Fibroblast of upper back skin (primary cell): ENCODE results near the gene PAXIP1.

Experiments
- DNase-seq: peaks from one replicate; pipeline ENCODE4 v3.0.0-alpha.2; 2013

Gene PAXIP1

DNA sequence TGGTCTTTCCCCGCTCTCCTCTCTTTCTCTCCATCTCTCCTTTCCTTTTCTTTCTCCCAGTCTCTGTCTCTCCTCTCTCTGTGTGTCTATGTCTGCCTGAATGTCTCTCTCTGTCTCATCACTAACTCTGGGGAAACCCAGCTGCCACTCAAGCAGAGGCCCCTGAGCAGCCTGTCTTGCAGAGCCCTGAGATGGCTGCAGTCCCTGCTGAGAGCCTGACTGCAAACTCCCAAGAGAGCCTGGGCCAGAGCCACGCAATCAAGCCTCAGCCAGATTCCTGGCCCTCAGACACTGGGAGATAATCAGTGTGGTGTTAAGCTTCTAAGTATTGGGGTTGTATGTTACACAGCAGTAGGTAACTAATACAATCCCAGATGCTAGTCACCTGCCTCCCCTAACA, 91.5 kb downstream of the PAXIP1 start:
- no peak for DNase-seq

DNA sequence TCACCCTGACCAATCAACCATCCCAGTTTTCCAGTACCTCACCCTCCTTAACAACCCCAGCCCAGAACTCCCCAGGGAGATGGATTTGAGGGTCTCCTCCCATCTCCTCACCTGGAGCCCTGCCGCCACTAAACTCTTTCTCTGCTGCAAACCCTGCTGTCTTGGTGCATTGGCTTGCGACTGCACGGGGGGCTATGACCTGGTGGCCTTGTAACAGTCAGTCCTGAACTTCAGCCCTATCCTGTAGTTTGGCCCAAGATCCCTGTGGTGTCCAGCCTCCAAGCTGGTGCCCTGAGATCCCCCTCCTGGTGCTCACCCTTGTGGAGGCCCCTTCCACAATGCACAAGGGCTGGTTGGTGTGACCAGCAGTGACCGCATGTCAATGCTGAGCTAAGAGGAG, 91.9 kb downstream of the PAXIP1 start:
- DNase-seq: no peak

- DNase-seq: no peak
Observed at GRCh38 chr7:154910125-154910524, 92.8 kb downstream of the PAXIP1 start.

DNA sequence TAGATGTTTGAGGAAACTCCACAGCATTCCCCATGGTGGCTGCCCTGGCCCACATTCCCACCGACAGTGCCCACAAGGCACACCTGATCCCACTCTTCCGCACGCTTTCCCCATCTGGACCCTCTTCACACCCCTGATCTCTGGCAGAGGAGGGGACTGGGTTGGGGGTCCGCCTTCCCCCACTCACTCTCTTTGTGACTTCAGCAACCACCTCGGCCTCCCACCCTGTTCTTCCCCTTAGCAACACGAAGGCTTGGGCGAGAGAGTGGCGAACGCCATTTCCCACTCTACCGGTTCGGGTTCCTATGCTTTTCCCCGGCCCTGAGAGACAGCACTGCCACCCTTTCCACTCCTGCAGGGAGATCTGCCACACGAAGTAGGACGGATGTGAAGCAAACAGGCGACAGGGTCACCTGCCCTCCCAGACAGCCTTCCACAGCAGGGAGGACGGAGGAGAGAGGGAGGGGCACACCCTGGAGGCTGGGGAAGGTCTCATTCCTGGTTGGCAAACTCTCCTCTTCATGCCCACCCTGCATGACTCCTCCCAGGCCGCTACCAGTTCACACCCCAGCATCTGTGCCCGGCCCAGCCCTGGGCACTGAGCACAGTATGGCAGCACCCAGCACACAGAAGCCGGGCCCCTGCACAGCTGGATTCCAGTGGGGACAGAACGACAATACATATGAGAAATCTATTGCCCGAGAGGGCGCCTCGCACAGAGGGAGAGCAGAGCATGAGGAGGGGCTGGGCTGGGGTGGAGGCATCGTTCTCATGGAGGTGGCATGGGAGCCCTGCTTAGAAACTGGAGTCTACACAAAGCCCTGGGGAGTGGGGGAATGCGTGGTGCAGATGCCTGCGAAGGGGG, 93.5 kb downstream of the PAXIP1 start:
- DNase-seq: no peak

DNA sequence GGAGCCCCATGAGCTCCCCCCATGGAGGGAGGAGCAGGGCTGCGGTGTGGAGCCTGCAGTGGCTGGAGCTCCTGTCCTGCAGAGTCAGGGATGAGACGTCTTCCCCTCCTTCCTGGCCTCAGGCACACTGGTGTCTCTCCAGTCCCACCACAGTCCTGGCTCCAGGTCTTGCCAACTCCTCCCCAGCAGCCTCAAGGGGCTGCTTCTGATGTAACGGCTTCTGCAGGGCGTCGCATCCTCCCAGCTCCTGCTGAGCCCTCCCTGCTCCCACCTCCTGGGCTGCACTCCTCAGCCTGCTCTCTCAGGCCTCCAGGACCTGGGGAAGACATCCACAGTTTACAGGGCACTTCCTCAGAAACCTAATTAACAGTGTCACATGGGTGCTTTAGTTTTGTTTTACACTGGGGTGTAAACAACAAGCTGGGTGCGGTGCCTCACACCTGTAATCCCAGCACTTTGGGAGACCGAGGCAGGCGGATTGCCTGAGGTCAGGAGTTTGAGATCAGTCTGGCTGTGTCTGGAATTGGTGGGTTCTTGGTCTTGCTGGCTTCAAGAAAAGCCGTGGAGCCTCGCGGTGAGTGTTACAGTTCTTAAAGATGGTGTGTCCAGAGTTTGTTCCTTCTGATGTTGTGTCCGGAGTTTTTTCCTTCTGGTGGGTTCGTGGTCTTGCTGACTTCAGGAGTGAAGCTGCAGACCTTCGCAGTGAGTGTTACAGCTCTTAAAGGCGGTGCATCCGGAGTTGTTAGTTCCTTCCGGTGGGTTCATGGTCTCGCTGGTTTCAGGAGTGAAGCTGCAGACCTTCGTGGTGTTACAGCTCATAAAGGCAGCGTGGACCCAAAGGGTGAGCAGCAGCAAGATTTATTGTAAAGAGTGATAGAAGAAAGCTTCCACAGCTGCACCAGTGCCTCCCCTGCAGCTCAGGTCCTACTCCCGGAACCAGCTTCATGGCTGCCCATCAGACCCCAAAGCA, 95.0 kb downstream of the PAXIP1 start:
- DNase-seq: no peak

DNA sequence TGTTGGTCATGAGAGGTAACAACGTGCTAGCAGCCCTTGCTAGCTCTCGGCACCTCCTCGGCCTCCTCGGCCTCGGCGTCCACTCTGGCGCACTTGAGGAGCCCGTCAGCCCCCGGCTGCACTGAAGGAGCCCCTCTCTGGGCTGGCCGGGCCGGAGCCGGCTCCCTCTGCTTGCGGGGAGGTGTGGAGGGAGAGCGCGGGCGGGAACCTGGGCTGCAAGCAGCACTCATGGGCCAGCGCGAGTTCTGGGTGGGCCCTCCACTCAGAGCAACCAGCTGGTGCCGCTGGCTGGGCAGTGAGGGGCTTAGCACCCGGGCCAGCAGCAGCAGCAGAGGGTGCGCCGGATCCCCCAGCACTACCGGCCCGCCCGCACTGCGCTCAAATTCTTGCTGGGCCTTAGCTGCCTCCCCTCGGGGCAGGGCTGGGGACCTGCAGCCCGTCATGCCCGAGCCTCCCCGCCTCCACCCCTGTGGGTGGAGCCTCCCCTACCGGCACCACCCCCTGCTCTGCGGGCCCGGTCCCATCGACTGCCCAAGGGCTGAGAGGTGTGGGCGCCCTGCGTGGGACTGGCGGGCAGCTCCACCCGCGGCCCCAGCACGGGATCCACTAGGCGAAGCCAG, 96.1 kb downstream of the PAXIP1 start:
- DNase-seq: no peak

GRCh38 chr7:154906201-154906600, 96.7 kb downstream of the PAXIP1 start:
- DNase-seq: no peak

DNA sequence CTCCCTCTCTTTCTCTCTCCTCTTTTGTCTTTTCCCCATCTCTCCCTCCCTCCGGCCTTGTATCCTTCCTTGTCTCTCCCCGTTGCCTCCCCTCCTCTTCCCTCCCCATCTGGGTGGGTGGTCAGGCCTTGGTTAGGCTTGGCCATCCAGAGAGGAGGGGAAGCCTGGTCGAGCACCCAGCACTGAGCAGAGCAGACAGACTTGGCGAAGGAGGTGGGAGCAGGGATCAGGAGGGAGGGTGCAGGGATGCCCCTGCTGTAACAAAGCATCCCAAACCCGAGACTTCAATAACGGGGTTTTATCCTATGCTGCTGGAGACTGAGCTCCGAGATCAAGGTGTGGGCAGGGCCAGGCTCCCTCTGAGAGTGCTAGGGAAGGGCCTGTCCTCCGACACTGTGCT, 97.3 kb downstream of the PAXIP1 start:
- no peak for DNase-seq

DNA sequence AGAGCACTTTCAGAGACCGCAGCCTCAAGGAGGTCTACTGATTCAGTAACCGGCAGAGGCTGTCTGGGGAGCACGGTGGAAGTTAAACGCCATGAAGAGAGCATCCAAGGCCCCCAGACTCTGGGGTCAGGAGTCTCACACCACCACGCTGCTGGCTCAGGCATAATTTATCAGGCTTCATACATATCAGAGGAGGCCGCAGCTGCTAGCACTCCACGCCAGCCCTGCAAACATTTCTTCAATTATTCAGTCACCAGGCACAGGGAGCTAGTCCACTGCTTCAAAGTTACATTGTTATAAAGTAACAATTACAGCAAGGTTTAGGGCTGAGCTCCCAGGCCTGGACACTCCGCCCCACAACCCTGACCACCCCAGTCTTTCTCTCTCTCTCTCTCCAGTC, 97.8 kb downstream of the PAXIP1 start:
- DNase-seq: no peak

- DNase-seq: no peak
Observed at GRCh38 chr7:154903083-154903731, 99.7 kb downstream of the PAXIP1 start.

GRCh38 chr7:154902600-154903082, 100.3 kb downstream of the PAXIP1 start:
- no peak for DNase-seq

DNA sequence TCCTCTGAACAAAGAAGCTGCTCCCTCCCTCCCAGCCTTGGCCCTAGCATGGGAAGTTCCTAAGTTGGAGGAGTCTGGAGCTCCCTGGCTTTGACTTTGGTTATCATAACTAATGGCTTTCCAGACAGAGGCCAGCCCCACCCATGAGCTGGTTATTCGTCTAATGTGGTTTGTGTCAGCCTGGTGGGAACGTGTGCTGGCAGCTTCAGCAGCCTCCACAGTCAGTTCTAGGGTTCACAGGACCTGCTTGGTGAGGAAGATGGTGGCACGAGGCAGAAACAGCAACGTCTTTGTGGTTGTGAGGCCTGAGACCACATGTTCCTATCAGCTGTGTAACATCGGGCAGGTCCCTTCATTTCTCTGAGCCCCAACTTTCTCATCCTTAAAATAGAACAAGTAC, 103.1 kb downstream of the PAXIP1 start:
- DNase-seq: no peak

DNA sequence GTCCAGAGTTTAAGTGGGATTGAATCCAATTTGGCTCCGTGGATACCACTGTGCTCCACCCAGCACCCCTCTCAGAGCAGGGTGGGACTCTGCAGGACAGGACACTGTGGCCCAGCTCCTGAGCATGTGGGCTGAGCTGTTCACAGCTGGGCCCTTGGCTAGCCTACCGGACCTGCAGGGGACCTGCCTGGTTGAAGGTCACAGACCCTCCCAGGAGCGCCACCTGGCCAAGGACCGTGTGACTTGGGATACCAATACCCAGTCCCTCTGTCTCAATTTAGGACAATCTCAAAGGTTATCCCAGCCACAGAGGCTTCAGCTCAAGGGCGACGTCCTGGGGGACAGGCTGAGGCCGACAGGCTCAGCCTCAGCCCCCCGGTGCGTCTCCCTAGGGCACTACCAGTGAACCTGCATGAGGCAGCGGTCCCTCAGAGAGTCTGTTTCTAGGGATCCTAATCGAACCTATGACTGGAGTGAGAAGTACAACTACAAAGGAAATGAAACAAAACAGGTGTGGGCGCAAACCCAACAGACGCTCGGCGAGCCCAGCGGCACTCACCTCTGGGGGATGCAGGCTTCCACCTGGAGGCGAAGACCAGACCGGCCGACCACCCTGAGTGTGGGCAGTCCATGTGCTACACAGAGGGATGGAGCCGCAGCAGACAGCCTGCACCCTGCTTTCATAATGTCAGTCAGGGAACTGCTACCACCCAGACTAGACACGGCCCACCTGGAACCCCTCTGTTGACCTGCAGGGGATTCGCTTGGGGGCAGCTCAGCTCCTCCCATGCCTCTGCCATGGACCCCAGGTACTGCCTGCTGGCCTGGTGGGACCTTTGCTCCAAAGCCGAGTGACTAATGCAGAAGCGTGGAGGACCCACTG, 103.7 kb downstream of the PAXIP1 start:
- no peak for DNase-seq

- no peak for DNase-seq
Observed at GRCh38 chr7:154896076-154896475, 106.8 kb downstream of the PAXIP1 start.
